CD4-positive, alpha-beta T cell (primary cell): Measurements from ENCODE around the gene TST. TPM values are rescaled to one million over a fixed set of nuclear protein-coding genes. Genes with fewer than 3 reads are reported as not detected.

ENCODE experiments used
- ATAC-seq: fragments of 200-7000 bp; cut with Tn5 transposase; one replicate; pipeline ENCODE4 v1.10.0; 2022; ENCODE audit warnings: mild to moderate bottlenecking; ENCODE audit not compliant: poor library complexity
- CTCF ChIA-PET: fragments of 350-600 bp; sonication (Branson Sonifier 250); formaldehyde crosslinking; loops from one replicate; lab custom pipeline; 2021; ENCODE audit warnings: antibody characterized with exemption, inconsistent platforms; lab: Charles Lee
- POLR2A ChIA-PET: fragments of 350-600 bp; sonication (Branson Sonifier 250); formaldehyde crosslinking; loops from one replicate; lab custom pipeline; 2021; ENCODE audit warnings: antibody characterized with exemption, inconsistent platforms; lab: Charles Lee
- DNase-seq, 14 experiments: peaks; one replicate each; pipeline ENCODE4 v3.0.0-alpha.2; 2013 to 2020; ENCODE audit warnings: mixed read lengths in 2 of 14
- H3K27ac ChIP-seq, 2 donors: one replicate each; pipeline versions ENCODE4 v1.5.1 to v1.7.0; 2013; ENCODE audit warnings: low read length in 2 of 2, low read depth in 1 of 2, mild to moderate bottlenecking in 1 of 2
- H3K27me3 ChIP-seq, 2 experiments: 1 replicate in 1 of 2; 2 replicates in 1 of 2; pipeline versions ENCODE4 v1.6.1 to v1.7.0; 2013; ENCODE audit warnings: low read length in 2 of 2, control low read depth in 1 of 2, mild to moderate bottlenecking in 1 of 2, moderate library complexity in 1 of 2; ENCODE audit not compliant: insufficient read depth in 2 of 2, control insufficient read depth in 1 of 2
- H3K36me3 ChIP-seq: one replicate; pipeline ENCODE4 v1.6.1; 2013; ENCODE audit warnings: low read length, control low read depth; ENCODE audit not compliant: insufficient read depth
- H3K4me1 ChIP-seq: one replicate; pipeline ENCODE4 v1.6.1; 2013; ENCODE audit warnings: low read length, control low read depth; ENCODE audit not compliant: insufficient read depth
- H3K4me3 ChIP-seq: one replicate; pipeline ENCODE4 v1.5.1; 2013; ENCODE audit warnings: mild to moderate bottlenecking, low read length, moderate library complexity
- H3K9me3 ChIP-seq, 2 experiments: 1 replicate in 1 of 2; 2 replicates in 1 of 2; pipeline versions ENCODE4 v1.6.1 to v1.7.0; 2013; ENCODE audit warnings: low read length in 2 of 2, mild to moderate bottlenecking in 2 of 2, control low read depth in 1 of 2, moderate library complexity in 1 of 2; ENCODE audit not compliant: control insufficient read depth in 1 of 2, insufficient read depth in 1 of 2
- H3K27ac Mint-ChIP-seq: one replicate; pipeline ENCODE4 v1.8.0; 2020; ENCODE audit warnings: mixed read lengths
- H3K27me3 Mint-ChIP-seq: one replicate; pipeline ENCODE4 v1.8.0; 2021; ENCODE audit warnings: mixed read lengths
- H3K36me3 Mint-ChIP-seq: one replicate; pipeline ENCODE4 v1.8.0; 2021; ENCODE audit warnings: low read depth, mixed read lengths
- H3K4me1 Mint-ChIP-seq: one replicate; pipeline ENCODE4 v1.8.0; 2021; ENCODE audit warnings: low read depth, mixed read lengths
- H3K4me3 Mint-ChIP-seq: one replicate; pipeline ENCODE4 v1.8.0; 2020; ENCODE audit warnings: mild to moderate bottlenecking, mixed read lengths
- H3K9me3 Mint-ChIP-seq: one replicate; pipeline ENCODE4 v1.8.0; 2020; ENCODE audit warnings: mixed read lengths
- CTCF ChIP-seq: fragments of 200-600 bp; IDR thresholded peaks from one replicate; pipeline ENCODE4 v1.8.0; 2022; ENCODE audit warnings: antibody characterized with exemption, mild to moderate bottlenecking
- intact Hi-C, 2 experiments: fragments of 100-400 bp; cut with DNase I in 1 of 2; cut with micrococcal nuclease in 1 of 2; formaldehyde crosslinking; loops; one replicate each; pipeline versions ENCODE4 v1.15.1 to v1.9.0; 2023 to 2025; cut with DNase I, micrococcal nuclease
- total RNA-seq, 174 experiments: library from RNA in 2 of 174; stranded (reverse) in 2 of 174; gene quantifications; one replicate each; pipeline ENCODE4 v1.2.3 and lab custom pipeline; 2021 to 2026

The TST gene
- total RNA-seq, 2 experiments from 2014 or later: not detected

GRCh38 chr22:37045958-37046357 lies 26.7 kb upstream of the TST start:
- H3K4me3 Mint-ChIP-seq: no peak overlapping the region
- DNase-seq: peak in 1 of 14 experiments; percentile 40
- intact Hi-C loops: no loop called here

GRCh38 chr22:37044634-37045625 lies 25.7 kb upstream of the TST start:
- Mint-ChIP-seq H3K36me3 (no peaks in the 10 kb centered on the region), H3K27me3 (no peaks in the 10 kb centered on the region), H3K4me3 (no peak overlapping the region), H3K27ac (no peak overlapping the region), H3K9me3 (no peaks in the 10 kb centered on the region), H3K4me1 (no peaks in the 10 kb centered on the region)
- Histone ChIP-seq H3K4me3 (no peak overlapping the region), H3K9me3 (no peaks in the 10 kb centered on the region), H3K36me3 (no peaks in the 10 kb centered on the region), H3K27ac (no peak overlapping the region), H3K27me3 (no peaks in the 10 kb centered on the region), H3K4me1 (no peaks in the 10 kb centered on the region)
- intact Hi-C loops: no loop called here
- DNase-seq (peak in 1 of 14 experiments; percentile 24), ATAC-seq (no peak)
- TF ChIP-seq CTCF: no peak
- ChIA-PET CTCF (interaction anchor here (1.2 to 1.9 kb wide), 2 partner anchors 23 to 155 kb away, joined by 4 to 8 read pairs; no protein-coding TSS in a partner anchor), POLR2A (no interaction called here)

More at GRCh38 chr22:37045958-37046357, 26.7 kb upstream of the TST start:
- Histone ChIP-seq H3K27ac (no peak overlapping the region), H3K36me3 (no peaks in the 10 kb centered on the region), H3K4me1 (peaks cover 5% of the 10 kb centered on the region), H3K27me3 (no peaks in the 10 kb centered on the region), H3K9me3 (no peaks in the 10 kb centered on the region), H3K4me3 (no peak overlapping the region)
- Mint-ChIP-seq H3K27ac (no peak overlapping the region), H3K9me3 (no peaks in the 10 kb centered on the region), H3K36me3 (no peaks in the 10 kb centered on the region), H3K27me3 (no peaks in the 10 kb centered on the region), H3K4me1 (no peaks in the 10 kb centered on the region)
- POLR2A ChIA-PET: no interaction called here
- CTCF ChIA-PET: interaction anchor here (0.7 to 1.9 kb wide), 3 partner anchors 24 to 154 kb away, joined by 4 to 8 read pairs (median 4); no protein-coding TSS in a partner anchor
- TF ChIP-seq CTCF: peak; percentile 19
- ATAC-seq: no peak

- H3K4me3 ChIP-seq: no peak overlapping the region
- no peaks in the 10 kb centered on the region for H3K36me3 ChIP-seq
- Mint-ChIP-seq H3K36me3 (no peaks in the 10 kb centered on the region), H3K4me3 (no peak overlapping the region), H3K27me3 (no peaks in the 10 kb centered on the region), H3K27ac (no peak overlapping the region), H3K4me1 (no peaks in the 10 kb centered on the region), H3K9me3 (no peaks in the 10 kb centered on the region)
- peak; percentile 34 for TF ChIP-seq CTCF
- no peaks in the 10 kb centered on the region for H3K4me1 ChIP-seq
- no peaks in the 10 kb centered on the region for H3K27me3 ChIP-seq
- POLR2A ChIA-PET: no interaction called here
- peak in 10 of 14 experiments; percentile 13 to 65 (median 38) for DNase-seq
- ATAC-seq: no peak
- intact Hi-C loops: no loop called here
- no peak overlapping the region for H3K27ac ChIP-seq
- no peaks in the 10 kb centered on the region for H3K9me3 ChIP-seq
- CTCF ChIA-PET: no interaction called here
Measured at GRCh38 chr22:37043828-37044538, 24.7 kb upstream of the TST start.
